Measurements from ENCODE around the gene TMTC1. TPM values are rescaled to one million over a fixed set of nuclear protein-coding genes. Genes with fewer than 3 reads are reported as not detected.

The TMTC1 gene
- total and polyA plus RNA-seq, 11 donors: 8.8 to 101 (median 41.4) TPM

DNA sequence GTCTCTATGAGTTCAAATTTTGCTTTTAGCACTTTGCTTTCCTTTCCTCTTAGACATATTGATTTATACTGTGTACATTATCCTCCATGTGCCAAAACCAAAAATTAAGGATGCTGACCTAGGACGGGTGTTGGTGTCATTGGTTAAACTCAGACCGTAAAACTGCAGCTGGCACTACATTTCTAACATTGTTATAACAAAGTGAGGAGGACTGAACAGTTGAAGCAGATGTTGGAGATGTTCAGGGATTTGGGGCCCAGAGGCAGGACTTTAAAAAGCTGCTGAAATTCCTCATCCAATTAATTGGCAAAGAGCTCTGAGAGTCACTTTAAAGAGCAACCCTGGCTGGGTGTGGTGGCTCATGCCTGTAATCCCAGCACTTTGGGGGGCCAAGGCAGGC, 72.4 kb downstream of the TMTC1 start:
- intact Hi-C loops (cut with DNase I): no loop called here

DNA sequence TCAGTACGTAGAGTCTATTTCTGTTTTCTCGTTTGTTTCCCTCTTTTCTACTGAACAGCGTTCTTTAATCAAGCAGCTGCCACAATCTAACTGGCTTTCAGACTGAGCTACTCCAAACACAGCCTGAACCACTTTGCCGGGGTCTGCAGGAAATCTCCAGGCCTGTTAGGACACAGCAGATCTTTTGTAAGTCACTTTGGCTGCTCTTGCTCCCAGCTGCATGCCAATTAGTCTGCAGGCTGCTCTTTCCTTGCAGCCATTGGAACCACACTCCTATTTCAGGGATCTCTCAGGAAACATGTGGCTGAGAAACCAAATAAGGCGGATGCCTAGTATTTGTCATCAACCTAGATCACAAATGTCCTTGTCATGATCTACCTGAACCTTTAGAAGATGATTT, 73.6 kb downstream of the TMTC1 start:
- DNase-seq (peak in 4 of 5 donors; percentile 47 to 67 (median 51)), ATAC-seq (peak; percentile 24 to 80 (median 75))
- no peaks in the 10 kb centered on the region for H3K27me3 ChIP-seq
- H3K4me3 ChIP-seq: peak overlapping the region in 2 of 12 donors; percentile 13 to 15
- H3K36me3 ChIP-seq: no peaks in the 10 kb centered on the region
- intact Hi-C loops (cut with DNase I): no loop called here
- peak overlapping the region in 11 of 12 donors; percentile 35 to 62 (median 49) for H3K27ac ChIP-seq
- WGBS, 4 donors: 24 to 34% (median 31%) methylated on average over 5 of the region's 5 CpGs
- peaks cover 0 to 64% (median 32%) of the 10 kb centered on the region in 12 donors for H3K4me1 ChIP-seq
- TF ChIP-seq, protein P1, sequence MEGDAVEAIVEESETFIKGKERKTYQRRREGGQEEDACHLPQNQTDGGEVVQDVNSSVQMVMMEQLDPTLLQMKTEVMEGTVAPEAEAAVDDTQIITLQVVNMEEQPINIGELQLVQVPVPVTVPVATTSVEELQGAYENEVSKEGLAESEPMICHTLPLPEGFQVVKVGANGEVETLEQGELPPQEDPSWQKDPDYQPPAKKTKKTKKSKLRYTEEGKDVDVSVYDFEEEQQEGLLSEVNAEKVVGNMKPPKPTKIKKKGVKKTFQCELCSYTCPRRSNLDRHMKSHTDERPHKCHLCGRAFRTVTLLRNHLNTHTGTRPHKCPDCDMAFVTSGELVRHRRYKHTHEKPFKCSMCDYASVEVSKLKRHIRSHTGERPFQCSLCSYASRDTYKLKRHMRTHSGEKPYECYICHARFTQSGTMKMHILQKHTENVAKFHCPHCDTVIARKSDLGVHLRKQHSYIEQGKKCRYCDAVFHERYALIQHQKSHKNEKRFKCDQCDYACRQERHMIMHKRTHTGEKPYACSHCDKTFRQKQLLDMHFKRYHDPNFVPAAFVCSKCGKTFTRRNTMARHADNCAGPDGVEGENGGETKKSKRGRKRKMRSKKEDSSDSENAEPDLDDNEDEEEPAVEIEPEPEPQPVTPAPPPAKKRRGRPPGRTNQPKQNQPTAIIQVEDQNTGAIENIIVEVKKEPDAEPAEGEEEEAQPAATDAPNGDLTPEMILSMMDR (IDR thresholded peaks at IDR 0.05): no peak
- no peak for TF ChIP-seq POLR2A (IDR thresholded peaks at IDR 0.05)
- H3K9me3 ChIP-seq: no peaks in the 10 kb centered on the region

More for the DNA sequence above, 72.4 kb downstream of the TMTC1 start:
- 72 to 85% (median 76%) methylated on average over 2 of the region's 2 CpGs for WGBS, 4 donors
- Histone ChIP-seq H3K36me3 (no peaks in the 10 kb centered on the region), H3K4me3 (no peak overlapping the region), H3K27ac (no peak overlapping the region), H3K27me3 (no peaks in the 10 kb centered on the region), H3K9me3 (no peaks in the 10 kb centered on the region), H3K4me1 (peaks cover 0 to 55% (median 24%) of the 10 kb centered on the region in 12 donors)
- DNase-seq (peak in 1 of 5 donors; percentile 23), ATAC-seq (no peak)
- no peak for TF ChIP-seq POLR2A (IDR thresholded peaks at IDR 0.05)
- TF ChIP-seq, protein P1 (IDR thresholded peaks at IDR 0.05): no peak

DNA sequence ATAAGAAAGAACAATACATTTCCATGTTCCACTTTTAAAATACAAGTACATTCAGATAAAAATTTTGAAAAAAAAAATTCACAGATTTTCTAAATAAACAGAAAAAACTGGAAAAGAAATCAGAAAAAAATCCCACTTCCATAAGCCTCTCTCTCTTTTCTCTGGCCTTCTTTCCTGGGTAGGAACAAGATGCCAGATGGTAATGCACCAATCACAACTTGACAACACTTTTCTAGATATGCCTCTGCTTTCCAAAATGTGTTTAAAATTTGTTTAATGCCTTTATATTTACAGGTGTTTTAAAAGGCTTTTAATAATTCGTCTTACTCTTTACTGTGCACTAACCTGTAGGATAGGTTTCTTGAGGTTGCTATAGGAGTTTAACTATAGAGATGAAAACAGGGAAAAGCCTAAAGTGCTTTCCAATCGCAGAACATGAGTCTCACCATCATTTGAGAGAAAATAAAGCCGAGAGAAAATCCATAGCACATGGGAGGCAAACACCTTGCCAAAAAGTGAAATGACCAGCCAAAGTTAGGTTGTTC, 74.2 kb downstream of the TMTC1 start:
- TF ChIP-seq POLR2A (IDR thresholded peaks at IDR 0.05): no peak
- TF ChIP-seq, protein P1 (IDR thresholded peaks at IDR 0.05): no peak
- ATAC-seq (no peak), DNase-seq (no peak)
- Histone ChIP-seq H3K9me3 (no peaks in the 10 kb centered on the region), H3K27me3 (no peaks in the 10 kb centered on the region), H3K36me3 (peaks cover 0 to 4% (median 0%) of the 10 kb centered on the region in 9 donors), H3K27ac (peak overlapping the region in 11 of 12 donors; percentile 35 to 62 (median 49)), H3K4me3 (peak overlapping the region in 2 of 12 donors; percentile 13 to 15), H3K4me1 (peaks cover 0 to 61% (median 30%) of the 10 kb centered on the region in 12 donors)
- intact Hi-C loops (cut with DNase I): no loop called here
- WGBS, 4 donors: 63 to 77% (median 72%) methylated on average over 3 of the region's 3 CpGs

DNA sequence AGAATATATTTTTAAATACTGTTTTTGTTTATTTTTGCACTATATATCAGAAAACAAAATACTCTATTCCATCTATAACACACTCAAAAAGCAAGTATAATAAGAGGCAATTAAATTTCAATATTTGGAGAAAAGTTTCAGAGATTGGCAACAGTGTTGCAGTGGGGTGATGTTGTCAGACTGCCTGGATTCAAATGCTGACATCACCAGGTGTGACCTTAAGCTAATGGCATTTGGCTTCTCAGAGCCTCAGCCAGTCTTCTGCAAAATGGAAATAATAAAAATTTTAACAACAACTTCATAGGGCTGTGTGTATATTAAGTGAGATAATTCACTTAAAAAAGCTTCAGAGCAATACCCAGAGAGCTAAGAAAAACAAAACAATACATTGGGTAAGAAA, 74.7 kb downstream of the TMTC1 start:
- Histone ChIP-seq H3K9me3 (no peaks in the 10 kb centered on the region), H3K36me3 (peaks cover 0 to 6% (median 5%) of the 10 kb centered on the region in 9 donors), H3K27ac (peak overlapping the region in 6 of 12 donors; percentile 39 to 62 (median 52)), H3K4me3 (no peak overlapping the region), H3K4me1 (peaks cover 0 to 56% (median 28%) of the 10 kb centered on the region in 12 donors), H3K27me3 (no peaks in the 10 kb centered on the region)
- no peak for TF ChIP-seq POLR2A (IDR thresholded peaks at IDR 0.05)
- TF ChIP-seq, protein P1 (IDR thresholded peaks at IDR 0.05): no peak
- intact Hi-C loops (cut with DNase I): no loop called here
- ATAC-seq (peak in 1 of 4 donors; percentile 55), DNase-seq (no peak)

Measured in heart left ventricle (tissue), 16 donors.